Vagina (tissue), 2 donors: Measurements from ENCODE around the gene COX7B2.

Experiments
- POLR2A ChIP-seq, 2 donors: fragments of 450-650 bp; IDR thresholded peaks; one replicate each; pipeline ENCODE4 v1.6.1; 2017; ENCODE audit warnings: antibody characterized with exemption in 2 of 2, mild to moderate bottlenecking in 2 of 2, moderate library complexity in 2 of 2
- TF ChIP-seq, protein P1 (sequence below), 3 experiments: fragments of 450-650 bp in 2 of 3; fragments of 200-600 bp in 1 of 3; sonication (generic) in 1 of 3; IDR thresholded peaks; one replicate each; pipeline ENCODE4 v1.5.1; 2017 to 2019; ENCODE audit warnings: antibody characterized with exemption in 3 of 3, mild to moderate bottlenecking in 2 of 3, moderate library complexity in 2 of 3

DNA sequence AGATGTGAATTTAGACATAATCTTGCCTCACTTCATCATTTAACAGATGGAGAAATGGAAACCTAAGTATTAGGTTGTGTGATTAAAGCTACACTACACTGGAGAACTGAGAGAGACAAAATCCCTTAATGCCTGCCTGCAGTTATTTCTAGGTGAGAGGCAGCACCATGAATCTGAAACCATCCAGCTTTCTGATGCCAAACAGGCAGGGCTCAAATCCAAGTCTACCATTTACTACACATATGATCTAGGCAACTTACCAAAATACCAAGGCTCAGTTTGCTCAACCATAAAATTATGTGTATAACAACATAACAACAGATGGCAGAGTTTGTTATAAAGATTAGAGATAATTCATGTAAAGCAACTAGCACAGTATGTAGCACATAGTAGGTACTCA, 45.6 kb upstream of the COX7B2 start:
- TF ChIP-seq POLR2A (IDR thresholded peaks at IDR 0.05) = no peak
- TF ChIP-seq, protein P1, sequence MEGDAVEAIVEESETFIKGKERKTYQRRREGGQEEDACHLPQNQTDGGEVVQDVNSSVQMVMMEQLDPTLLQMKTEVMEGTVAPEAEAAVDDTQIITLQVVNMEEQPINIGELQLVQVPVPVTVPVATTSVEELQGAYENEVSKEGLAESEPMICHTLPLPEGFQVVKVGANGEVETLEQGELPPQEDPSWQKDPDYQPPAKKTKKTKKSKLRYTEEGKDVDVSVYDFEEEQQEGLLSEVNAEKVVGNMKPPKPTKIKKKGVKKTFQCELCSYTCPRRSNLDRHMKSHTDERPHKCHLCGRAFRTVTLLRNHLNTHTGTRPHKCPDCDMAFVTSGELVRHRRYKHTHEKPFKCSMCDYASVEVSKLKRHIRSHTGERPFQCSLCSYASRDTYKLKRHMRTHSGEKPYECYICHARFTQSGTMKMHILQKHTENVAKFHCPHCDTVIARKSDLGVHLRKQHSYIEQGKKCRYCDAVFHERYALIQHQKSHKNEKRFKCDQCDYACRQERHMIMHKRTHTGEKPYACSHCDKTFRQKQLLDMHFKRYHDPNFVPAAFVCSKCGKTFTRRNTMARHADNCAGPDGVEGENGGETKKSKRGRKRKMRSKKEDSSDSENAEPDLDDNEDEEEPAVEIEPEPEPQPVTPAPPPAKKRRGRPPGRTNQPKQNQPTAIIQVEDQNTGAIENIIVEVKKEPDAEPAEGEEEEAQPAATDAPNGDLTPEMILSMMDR (IDR thresholded peaks at IDR 0.05) = no peak
